NCI-H345 (cell line): ENCODE results near the gene GPRC5B.

ENCODE experiments used
- DNase-seq: peaks from one replicate; lab custom pipeline; 2025; lab: John Stamatoyannopoulos, UW

The GPRC5B gene

GRCh38 chr16:19884611-19885450, at the start of gene GPRC5B:
TSS of gene GPRC5B (minus strand) at chr16:19884848. CDS start at chr16:19872845, 12,003 bp downstream.
- DNase-seq: peak; percentile 73

GRCh38 chr16:19933740-19934139, 49.1 kb upstream of the GPRC5B start:
- DNase-seq: no peak

- no peak for DNase-seq
These were observed 44.4 kb upstream of the GPRC5B start for GRCh38 chr16:19929062-19929511.

GRCh38 chr16:19928432-19928831, 43.8 kb upstream of the GPRC5B start:
- no peak for DNase-seq

- DNase-seq: no peak
These were observed 42.1 kb upstream of the GPRC5B start for GRCh38 chr16:19926449-19927390.

GRCh38 chr16:19923396-19923795, 38.7 kb upstream of the GPRC5B start:
- DNase-seq: no peak

GRCh38 chr16:19919142-19919541, 34.5 kb upstream of the GPRC5B start:
- no peak for DNase-seq

GRCh38 chr16:19916064-19916463, 31.4 kb upstream of the GPRC5B start:
- DNase-seq: no peak

- DNase-seq: no peak
These were observed 30.2 kb upstream of the GPRC5B start for GRCh38 chr16:19914877-19915276.

GRCh38 chr16:19913340-19913645, 28.6 kb upstream of the GPRC5B start:
- DNase-seq: no peak

- no peak for DNase-seq
These were observed 28.0 kb upstream of the GPRC5B start for GRCh38 chr16:19912455-19913339.

- DNase-seq: no peak
These were observed 27.3 kb upstream of the GPRC5B start for GRCh38 chr16:19911747-19912454.

GRCh38 chr16:19911204-19911603, 26.6 kb upstream of the GPRC5B start:
- DNase-seq: no peak

GRCh38 chr16:19909750-19910322, 25.2 kb upstream of the GPRC5B start:
- DNase-seq: no peak

GRCh38 chr16:19908921-19909320, 24.3 kb upstream of the GPRC5B start:
- no peak for DNase-seq

- peak; percentile 67 for DNase-seq
These were observed 22.7 kb upstream of the GPRC5B start for GRCh38 chr16:19907161-19907992.

- no peak for DNase-seq
These were observed 16.5 kb upstream of the GPRC5B start for GRCh38 chr16:19901164-19901563.

- no peak for DNase-seq
These were observed 14.9 kb upstream of the GPRC5B start for GRCh38 chr16:19899605-19899955.

GRCh38 chr16:19898924-19899604, 14.4 kb upstream of the GPRC5B start:
- peak; percentile 65 for DNase-seq
